IMR-90 (cell line): ENCODE results near the gene RUFY2. TPM values are rescaled to one million over a fixed set of nuclear protein-coding genes. Genes with fewer than 3 reads are reported as not detected.

Source experiments
- ATAC-seq: fragments of 200-7000 bp; cut with Tn5 transposase; 2 replicates; pipeline ENCODE4 v1.9.1; 2020; ENCODE audit warnings: low read depth, mild to moderate bottlenecking, moderate library complexity
- BruUV-seq: library from RNA; stranded (reverse); fragments of 400-500 nt; replicated peaks from 2 replicates; lab custom pipeline; 2021; lab: Mats Ljungman, UMichigan
- CTCF ChIA-PET: fragments of 300-600 bp; formaldehyde crosslinking; extraction: SDS; loops from one replicate; lab custom pipeline; 2021; ENCODE audit warnings: antibody characterized with exemption; lab: Yijun Ruan, JAX
- POLR2A ChIA-PET: fragments of 300-600 bp; sonication (Branson Sonifier 250); formaldehyde crosslinking; loops from one replicate; lab custom pipeline; 2022; ENCODE audit warnings: antibody characterized with exemption; ENCODE audit not compliant: unreplicated experiment; lab: Charles Lee
- DNase-seq: peaks from one replicate; pipeline ENCODE4 v3.0.0; 2013
- H2AFZ ChIP-seq: replicated peaks from 2 replicates; pipeline ENCODE3; 2013; ENCODE audit warnings: low read length, mild to moderate bottlenecking; ENCODE audit not compliant: poor library complexity
- H2AK5ac ChIP-seq: 2 replicates; pipeline ENCODE4 v1.6.1; 2013; ENCODE audit warnings: low read depth, low read length, inconsistent platforms
- H2AK9ac ChIP-seq: replicated peaks from 2 replicates; pipeline ENCODE3; 2013; ENCODE audit warnings: mild to moderate bottlenecking, low read depth, low read length, moderate library complexity; ENCODE audit not compliant: poor library complexity
- H2BK120ac ChIP-seq: 2 replicates; pipeline ENCODE4 v1.6.1; 2013; ENCODE audit warnings: low read depth, low read length, inconsistent platforms
- H2BK15ac ChIP-seq: 3 replicates; pipeline ENCODE4 v1.6.1; 2013; ENCODE audit warnings: low read depth, low read length, inconsistent platforms
- H2BK20ac ChIP-seq: 2 replicates; pipeline ENCODE4 v1.6.1; 2013; ENCODE audit warnings: low read depth, mild to moderate bottlenecking, inconsistent platforms, low read length, moderate library complexity
- H2BK5ac ChIP-seq: 2 replicates; pipeline ENCODE4 v1.6.1; 2013; ENCODE audit warnings: mild to moderate bottlenecking, low read depth, low read length, inconsistent platforms; ENCODE audit not compliant: poor library complexity, severe bottlenecking
- H3K14ac ChIP-seq: replicated peaks from 2 replicates; pipeline ENCODE4 v1.6.1; 2013; ENCODE audit warnings: low read depth, low read length, inconsistent platforms
- H3K18ac ChIP-seq: 2 replicates; pipeline ENCODE4 v1.6.1; 2013; ENCODE audit warnings: low read depth, low read length, control low read depth
- H3K23ac ChIP-seq: 2 replicates; pipeline ENCODE4 v1.6.1; 2013; ENCODE audit warnings: low read depth, low read length, inconsistent platforms
- H3K27ac ChIP-seq: 2 replicates; pipeline ENCODE4 v1.5.1; 2013; ENCODE audit warnings: mild to moderate bottlenecking, control low read depth, low read length; ENCODE audit not compliant: insufficient read depth
- H3K27me3 ChIP-seq: 2 replicates; pipeline ENCODE4 v1.6.1; 2013; ENCODE audit warnings: low read length; ENCODE audit not compliant: control insufficient read depth, insufficient read depth
- H3K36me3 ChIP-seq: 2 replicates; pipeline ENCODE4 v1.6.1; 2013; ENCODE audit warnings: low read length, mixed read lengths; ENCODE audit not compliant: control insufficient read depth, insufficient read depth
- H3K4ac ChIP-seq: 2 replicates; pipeline ENCODE4 v1.6.1; 2013; ENCODE audit warnings: low read depth, low read length, inconsistent platforms
- H3K4me1 ChIP-seq: 2 replicates; pipeline ENCODE4 v1.6.1; 2013; ENCODE audit warnings: low read length, mixed read lengths; ENCODE audit not compliant: control insufficient read depth, insufficient read depth
- H3K4me2 ChIP-seq: 2 replicates; pipeline ENCODE4 v1.6.1; 2013; ENCODE audit warnings: low read depth, mild to moderate bottlenecking, control low read depth, low read length, moderate library complexity
- H3K4me3 ChIP-seq: 2 replicates; pipeline ENCODE4 v1.5.1; 2013; ENCODE audit warnings: low read depth, mild to moderate bottlenecking, control low read depth, low read length, moderate library complexity; ENCODE audit not compliant: insufficient read depth
- H3K56ac ChIP-seq: 2 replicates; pipeline ENCODE4 v1.6.1; 2013; ENCODE audit warnings: low read length, inconsistent platforms; ENCODE audit not compliant: insufficient read depth; ENCODE audit errors: extremely low read depth
- H3K79me1 ChIP-seq, 2 experiments: 2 replicates each; pipeline ENCODE4 v1.6.1; 2013; ENCODE audit warnings: low read length in 2 of 2, inconsistent platforms in 1 of 2, low read depth in 1 of 2
- H3K9ac ChIP-seq: 2 replicates; pipeline ENCODE4 v1.6.1; 2013; ENCODE audit warnings: low read depth, low read length, control low read depth
- H3K9me1 ChIP-seq: 2 replicates; pipeline ENCODE4 v1.6.1; 2013; ENCODE audit warnings: low read length, inconsistent platforms; ENCODE audit not compliant: insufficient read depth
- H3K9me3 ChIP-seq: 2 replicates; pipeline ENCODE4 v1.6.1; 2013; ENCODE audit warnings: low read length; ENCODE audit not compliant: control insufficient read depth, insufficient read depth
- H4K20me1 ChIP-seq: 2 replicates; pipeline ENCODE4 v1.6.1; 2013; ENCODE audit warnings: low read length, inconsistent platforms; ENCODE audit not compliant: insufficient read depth
- H4K5ac ChIP-seq: 2 replicates; pipeline ENCODE4 v1.6.1; 2013; ENCODE audit warnings: mild to moderate bottlenecking, low read depth, low read length, control low read depth
- H4K8ac ChIP-seq, 2 experiments: 2 replicates each; pipeline ENCODE4 v1.6.1; 2013; ENCODE audit warnings: low read depth in 2 of 2, low read length in 2 of 2, control low read depth in 1 of 2, inconsistent platforms in 1 of 2
- H4K91ac ChIP-seq: 2 replicates; pipeline ENCODE4 v1.6.1; 2013; ENCODE audit warnings: low read depth, low read length, inconsistent platforms; ENCODE audit not compliant: insufficient read depth
- BHLHE40 ChIP-seq: fragments of 150-350 bp; IDR thresholded peaks from 2 replicates; pipeline ENCODE4 v1.6.1; 2016; ENCODE audit warnings: mild to moderate bottlenecking, low read depth, low read length
- CEBPB ChIP-seq: IDR thresholded peaks from 2 replicates; pipeline ENCODE4 v1.6.1; 2012; ENCODE audit warnings: low read depth, low read length, improper control_type of control experiment
- CTCF ChIP-seq: conservative IDR thresholded peaks from 2 replicates; pipeline ENCODE4 v1.5.1; 2012; ENCODE audit warnings: mild to moderate bottlenecking, low read depth, low read length, improper control_type of control experiment
- FOS ChIP-seq: fragments of 150-350 bp; IDR thresholded peaks from 2 replicates; pipeline ENCODE4 v1.6.1; 2016; ENCODE audit warnings: low read depth, low read length
- NFE2L2 ChIP-seq: fragments of 150-350 bp; IDR thresholded peaks from 2 replicates; pipeline ENCODE4 v1.6.1; 2016; ENCODE audit warnings: low read depth, mild to moderate bottlenecking, low read length
- POLR2A ChIP-seq: IDR thresholded peaks from 2 replicates; pipeline ENCODE4 v1.6.1; 2012; ENCODE audit warnings: mild to moderate bottlenecking, low read depth, low read length
- RCOR1 ChIP-seq: IDR thresholded peaks from 2 replicates; pipeline ENCODE4 v1.6.1; 2012; ENCODE audit warnings: mild to moderate bottlenecking, low read length, improper control_type of control experiment; ENCODE audit not compliant: insufficient replicate concordance
- SMC3 ChIP-seq: fragments of 150-350 bp; IDR thresholded peaks from 2 replicates; pipeline ENCODE4 v1.6.1; 2016; ENCODE audit warnings: low read depth, mild to moderate bottlenecking, antibody characterized with exemption, low read length, moderate library complexity
- USF2 ChIP-seq: fragments of 150-350 bp; IDR thresholded peaks from 2 replicates; pipeline ENCODE4 v1.6.1; 2017; ENCODE audit warnings: mild to moderate bottlenecking, antibody characterized with exemption, low read length, low read depth
- WGBS, 2 experiments: methylation state at CpG; one replicate each; pipeline versions ENCODE4 v1.1.5 to v1.1.7; 2013; ENCODE audit warnings: missing lambda C conversion rate in 2 of 2; ENCODE audit not compliant: insufficient read length in 1 of 2; ENCODE audit errors: extremely low coverage in 2 of 2; 5-methylcytosine and 5-hydroxymethylcytosine counted together
- dilution Hi-C: fragments of 300-500 bp; cut with HindIII; formaldehyde crosslinking; loops from one replicate; pipeline ENCODE4 v1.14.3; 2018; ENCODE audit warnings: low sequenced_read_pairs; ENCODE audit not compliant: unreplicated experiment
- in situ Hi-C: fragments of 300-500 bp; cut with MboI; formaldehyde crosslinking; loops from 3 replicates; pipeline ENCODE4 v1.14.3; 2019; ENCODE audit warnings: low sequenced_read_pairs, inconsistent platforms, mixed read lengths
- intact Hi-C: fragments of 100-400 bp; cut with micrococcal nuclease; formaldehyde crosslinking; loops from 2 replicates; pipeline ENCODE4 v1.10.0; 2022
- polyA plus RNA-seq, 3 experiments: library from polyadenylated mRNA; depleted of rRNA; stranded (reverse); fragments of >200 nt; gene quantifications; 2 replicates each; pipeline ENCODE4 v1.2.3, GENCODE V29; 2012; ENCODE audit warnings: low replicate concordance in 1 of 3
- total RNA-seq: library from RNA; depleted of rRNA; stranded (reverse); fragments of >200 nt; gene quantifications from 2 replicates; pipeline ENCODE4 v1.2.3, GENCODE V29; 2012

RUFY2 gene
- total and polyA plus RNA-seq, 2 of the 4 experiments (the other 2 are of a cell fraction) = 6.7 to 6.8 TPM

DNA sequence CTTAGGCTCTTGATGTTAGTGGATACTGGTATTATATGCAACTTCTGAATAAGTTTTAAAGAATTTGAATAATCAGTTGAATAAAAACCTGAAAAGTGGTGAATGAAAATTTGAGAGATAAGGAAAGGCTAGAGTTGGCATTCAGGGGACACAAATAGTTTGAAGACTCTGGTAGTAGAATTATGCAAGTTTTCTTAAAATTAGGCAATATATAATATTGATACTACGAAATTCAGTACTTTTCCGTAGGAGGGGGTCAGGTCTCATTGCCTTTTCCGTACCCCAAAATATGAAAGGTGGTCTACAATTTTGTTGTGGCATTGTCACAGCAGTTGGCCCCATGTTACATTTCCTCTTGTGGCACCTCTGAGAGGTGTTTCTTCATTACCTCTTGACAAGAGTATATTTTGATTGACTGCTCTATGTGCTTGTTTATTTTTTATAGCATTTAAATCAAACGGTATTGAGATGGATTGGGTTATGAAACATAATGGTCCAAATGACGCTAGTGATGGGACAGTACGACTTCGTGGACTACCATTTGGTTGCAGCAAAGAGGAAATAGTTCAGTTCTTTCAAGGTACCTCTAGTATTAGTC is 70.2 kb downstream of the RUFY2 start:
- no peak overlapping the region for H2BK120ac ChIP-seq
- POLR2A ChIA-PET = no interaction called here
- ATAC-seq (no peak), DNase-seq (no peak)
- no peak overlapping the region for H3K14ac ChIP-seq
- 70% methylated on average over 3 of the region's 7 CpGs; no CpG with 5 or more reads in 1 of the 2 experiments for WGBS, 2 experiments
- no peak overlapping the region for H3K56ac ChIP-seq
- H4K20me1 ChIP-seq = peaks cover 89% of the 10 kb centered on the region
- H3K4ac ChIP-seq = no peak overlapping the region
- H3K9me1 ChIP-seq = peaks cover 4% of the 10 kb centered on the region; the same call in 1 of the 2 replicates
- H3K4me1 ChIP-seq = peaks cover 2% of the 10 kb centered on the region; the same call in 1 of the 2 replicates
- H3K4me3 ChIP-seq = no peak overlapping the region
- H2AK9ac ChIP-seq = no peak overlapping the region
- dilution Hi-C loops = no loop called here
- no peak overlapping the region for H2BK15ac ChIP-seq
- H3K9me3 ChIP-seq = no peaks in the 10 kb centered on the region
- no peak overlapping the region for H4K5ac ChIP-seq
- H3K4me2 ChIP-seq = peak overlapping the region; percentile 70
- H3K36me3 ChIP-seq = peaks cover 32% of the 10 kb centered on the region
- H4K8ac ChIP-seq = no peak overlapping the region
- no peak overlapping the region for H3K27ac ChIP-seq
- CTCF ChIA-PET = interaction anchor here (1.0 kb wide), 1 partner anchor 12 kb away, joined by 3 read pairs; no protein-coding TSS in a partner anchor
- H3K79me1 ChIP-seq = peaks cover 14 to 29% of the 10 kb centered on the region in 2 experiments
- no peak overlapping the region for H2BK5ac ChIP-seq
- H2BK20ac ChIP-seq = no peak overlapping the region
- intact Hi-C loops = loop anchor here (10.0 kb wide), 3 partner anchors 262 to 482 kb away; partner anchors contain the start of genes HERC4 and SIRT1
- no peak overlapping the region for H2AFZ ChIP-seq
- in situ Hi-C loops = no loop called here
- peak overlapping the region; percentile 44; the same call in 1 of the 2 replicates for H3K23ac ChIP-seq
- no peak overlapping the region for H3K18ac ChIP-seq
- H3K27me3 ChIP-seq = no peaks in the 10 kb centered on the region
- BruUV-seq = no TSS peak
- TF ChIP-seq FOS (no peak), CTCF (no peak), RCOR1 (no peak), NFE2L2 (no peak), CEBPB (peak; percentile 27; the same call in 1 of the 2 replicates), POLR2A (no peak), USF2 (no peak), BHLHE40 (no peak), SMC3 (no peak)
- H3K9ac ChIP-seq = no peak overlapping the region
- H2AK5ac ChIP-seq = no peak overlapping the region
- H4K91ac ChIP-seq = no peak overlapping the region
